Sigmoid colon (tissue), 7 donors: ENCODE data around the gene PRR15. TPM values are rescaled to one million over a fixed set of nuclear protein-coding genes. Genes with fewer than 3 reads are reported as not detected.

Experiments used
- DNase-seq: peaks from one replicate; pipeline ENCODE4 v3.0.0-alpha.2; 2019
- H3K27ac ChIP-seq, 4 donors: fragments of 200-600 bp; sonication (generic); one replicate each; pipeline ENCODE4 v1.5.1; 2016 to 2019; ENCODE audit warnings: mild to moderate bottlenecking in 1 of 4
- H3K27me3 ChIP-seq, 3 donors: fragments of 200-600 bp; sonication (generic); one replicate each; pipeline ENCODE4 v1.5.1; 2019; ENCODE audit warnings: mild to moderate bottlenecking in 1 of 3
- H3K36me3 ChIP-seq, 4 donors: fragments of 200-600 bp; sonication (generic); one replicate each; pipeline ENCODE4 v1.5.1; 2016 to 2019
- H3K4me1 ChIP-seq, 4 donors: fragments of 200-600 bp; sonication (generic); one replicate each; pipeline ENCODE4 v1.5.1; 2017 to 2019
- H3K4me3 ChIP-seq, 4 donors: fragments of 200-600 bp; sonication (generic); one replicate each; pipeline ENCODE4 v1.5.1; 2017 to 2019; ENCODE audit warnings: mild to moderate bottlenecking in 2 of 4, moderate library complexity in 1 of 4
- H3K9me3 ChIP-seq, 4 donors: fragments of 200-600 bp in 3 of 4; sonication (generic) in 3 of 4; one replicate each; pipeline versions ENCODE4 v1.5.1 to v1.6.1; 2013 to 2019
- EP300 ChIP-seq, 4 donors: sonication (generic); formaldehyde crosslinking; IDR thresholded peaks; one replicate each; pipeline ENCODE4 v1.6.1; 2017; ENCODE audit warnings: antibody characterized with exemption in 4 of 4
- POLR2A ChIP-seq, 2 donors: fragments of 450-650 bp; IDR thresholded peaks; one replicate each; pipeline ENCODE4 v1.6.1; 2016; ENCODE audit warnings: antibody characterized with exemption in 2 of 2, mild to moderate bottlenecking in 2 of 2, moderate library complexity in 2 of 2
- POLR2AphosphoS5 ChIP-seq, 4 donors: sonication (generic); formaldehyde crosslinking; IDR thresholded peaks; one replicate each; pipeline ENCODE4 v1.6.1; 2017; ENCODE audit warnings: antibody characterized with exemption in 4 of 4
- WGBS, 2 donors: extraction: QIAGEN DNeasy Blood & Tissue Kit; methylation state at CpG; one replicate each; pipeline ENCODE4 v1.1.7; 2013; 5-methylcytosine and 5-hydroxymethylcytosine counted together
- intact Hi-C: fragments of 100-400 bp; cut with DNase I; formaldehyde crosslinking; loops from one replicate; pipeline ENCODE4 v1.15.1; 2023
- polyA plus RNA-seq, 3 donors: library from polyadenylated mRNA; stranded (reverse); fragments of 200-250 nt; gene quantifications; one replicate each; pipeline ENCODE4 v1.2.3, GENCODE V29; 2013
- total RNA-seq, 4 donors: library from RNA; depleted of rRNA; stranded (reverse); fragments of >200 nt; gene quantifications; one replicate each; pipeline ENCODE4 v1.1.0, GENCODE V29; 2016
- TF ChIP-seq, protein P1 (sequence below), 4 experiments: fragments of 450-650 bp in 3 of 4; fragments of 200-600 bp in 1 of 4; IDR thresholded peaks; one replicate each; pipeline ENCODE4 v1.5.1; 2016 to 2019; ENCODE audit warnings: antibody characterized with exemption in 4 of 4, mild to moderate bottlenecking in 3 of 4, moderate library complexity in 2 of 4
- donor health status: healthy with polysubstance abuse.
- donor health status: Bipolar disorder and iron deficiency.
- donor health status: healthy.

The PRR15 gene
- total and polyA plus RNA-seq, 7 donors = 0.27 to 318 (median 166) TPM; not detected in 3

DNA sequence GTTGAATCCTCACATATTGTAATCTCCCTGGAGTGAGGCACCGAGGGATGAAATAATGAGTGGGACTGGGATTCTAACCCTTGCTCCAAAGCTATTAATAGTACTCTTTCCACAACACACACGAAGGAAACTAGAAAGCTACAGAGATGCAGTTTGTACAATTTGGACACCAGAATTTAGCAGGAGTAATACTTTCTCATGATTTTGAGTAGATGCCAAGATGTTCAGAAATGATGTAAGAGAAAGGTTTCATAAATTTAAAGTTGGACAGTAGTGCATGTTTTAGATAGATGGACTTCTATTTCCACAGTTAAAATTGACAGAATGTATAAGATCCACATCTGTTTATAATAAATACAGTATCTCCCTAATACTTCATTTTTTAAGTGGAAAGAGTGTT lies 46.5 kb downstream of the PRR15 start:
- DNase-seq = no peak
- 22 to 65% methylated on average over 2 of the region's 2 CpGs for WGBS, 2 donors
- H3K9me3 ChIP-seq = no peaks in the 10 kb centered on the region
- no peaks in the 10 kb centered on the region for H3K27me3 ChIP-seq
- no peak for TF ChIP-seq POLR2AphosphoS5 (IDR thresholded peaks at IDR 0.05)
- TF ChIP-seq, protein P1, sequence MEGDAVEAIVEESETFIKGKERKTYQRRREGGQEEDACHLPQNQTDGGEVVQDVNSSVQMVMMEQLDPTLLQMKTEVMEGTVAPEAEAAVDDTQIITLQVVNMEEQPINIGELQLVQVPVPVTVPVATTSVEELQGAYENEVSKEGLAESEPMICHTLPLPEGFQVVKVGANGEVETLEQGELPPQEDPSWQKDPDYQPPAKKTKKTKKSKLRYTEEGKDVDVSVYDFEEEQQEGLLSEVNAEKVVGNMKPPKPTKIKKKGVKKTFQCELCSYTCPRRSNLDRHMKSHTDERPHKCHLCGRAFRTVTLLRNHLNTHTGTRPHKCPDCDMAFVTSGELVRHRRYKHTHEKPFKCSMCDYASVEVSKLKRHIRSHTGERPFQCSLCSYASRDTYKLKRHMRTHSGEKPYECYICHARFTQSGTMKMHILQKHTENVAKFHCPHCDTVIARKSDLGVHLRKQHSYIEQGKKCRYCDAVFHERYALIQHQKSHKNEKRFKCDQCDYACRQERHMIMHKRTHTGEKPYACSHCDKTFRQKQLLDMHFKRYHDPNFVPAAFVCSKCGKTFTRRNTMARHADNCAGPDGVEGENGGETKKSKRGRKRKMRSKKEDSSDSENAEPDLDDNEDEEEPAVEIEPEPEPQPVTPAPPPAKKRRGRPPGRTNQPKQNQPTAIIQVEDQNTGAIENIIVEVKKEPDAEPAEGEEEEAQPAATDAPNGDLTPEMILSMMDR (IDR thresholded peaks at IDR 0.05) = peak in 1 of 4 experiments; percentile 1
- H3K4me1 ChIP-seq = no peaks in the 10 kb centered on the region
- H3K4me3 ChIP-seq = no peak overlapping the region
- H3K36me3 ChIP-seq = no peaks in the 10 kb centered on the region
- intact Hi-C loops = no loop called here
- no peak overlapping the region for H3K27ac ChIP-seq

GRCh38 chr7:29611941-29612544 lies 48.4 kb downstream of the PRR15 start:
- Histone ChIP-seq H3K4me3 (no peak overlapping the region), H3K36me3 (no peaks in the 10 kb centered on the region), H3K9me3 (no peaks in the 10 kb centered on the region), H3K27ac (no peak overlapping the region), H3K4me1 (no peaks in the 10 kb centered on the region), H3K27me3 (no peaks in the 10 kb centered on the region)
- WGBS, 2 donors = 87 to 95% methylated on average over 4 of the region's 4 CpGs
- intact Hi-C loops = no loop called here
- TF ChIP-seq EP300 (IDR thresholded peaks at IDR 0.05) (no peak), POLR2A (IDR thresholded peaks at IDR 0.05) (no peak), POLR2AphosphoS5 (IDR thresholded peaks at IDR 0.05) (no peak)
- TF ChIP-seq, protein P1 (IDR thresholded peaks at IDR 0.05) = no peak
- DNase-seq = no peak

- Histone ChIP-seq H3K27ac (no peak overlapping the region), H3K4me1 (no peaks in the 10 kb centered on the region), H3K36me3 (no peaks in the 10 kb centered on the region), H3K27me3 (no peaks in the 10 kb centered on the region), H3K4me3 (no peak overlapping the region), H3K9me3 (no peaks in the 10 kb centered on the region)
- WGBS, 2 donors = 90 to 92% methylated on average over 2 of the region's 2 CpGs
- intact Hi-C loops = no loop called here
- no peak for DNase-seq
- TF ChIP-seq POLR2A (IDR thresholded peaks at IDR 0.05) (no peak), EP300 (IDR thresholded peaks at IDR 0.05) (no peak), POLR2AphosphoS5 (IDR thresholded peaks at IDR 0.05) (no peak)
- TF ChIP-seq, protein P1 (IDR thresholded peaks at IDR 0.05) = no peak
Observed at GRCh38 chr7:29612596-29612995, 49.0 kb downstream of the PRR15 start.

DNA sequence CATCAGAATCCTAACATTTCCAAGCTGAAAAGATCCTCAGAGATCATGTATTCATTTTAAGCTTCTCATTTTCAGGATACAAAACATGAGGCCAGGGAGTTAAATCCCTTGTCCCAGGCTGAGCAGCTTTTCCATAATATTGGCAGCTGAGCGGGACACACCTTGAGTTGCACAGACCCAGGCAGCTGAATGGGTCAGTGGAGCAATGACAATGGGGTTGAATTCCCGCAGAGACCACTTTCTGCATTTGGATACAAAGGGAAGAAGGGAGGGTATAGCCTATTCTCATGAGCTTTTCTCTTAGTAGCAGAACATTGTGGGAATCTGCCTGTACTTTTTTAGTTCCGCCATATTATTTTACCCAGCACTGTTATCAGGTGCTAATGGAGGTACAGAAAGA lies 49.5 kb downstream of the PRR15 start:
- Histone ChIP-seq H3K27ac (no peak overlapping the region), H3K4me3 (no peak overlapping the region), H3K9me3 (no peaks in the 10 kb centered on the region), H3K36me3 (no peaks in the 10 kb centered on the region), H3K4me1 (no peaks in the 10 kb centered on the region), H3K27me3 (no peaks in the 10 kb centered on the region)
- intact Hi-C loops = no loop called here
- WGBS, 2 donors = 96 to 99% methylated on average over 3 of the region's 3 CpGs
- no peak for TF ChIP-seq POLR2A (IDR thresholded peaks at IDR 0.05)
- DNase-seq = no peak

- H3K27me3 ChIP-seq = no peaks in the 10 kb centered on the region
- H3K36me3 ChIP-seq = no peaks in the 10 kb centered on the region
- no peak overlapping the region for H3K4me3 ChIP-seq
- no peak for TF ChIP-seq POLR2AphosphoS5 (IDR thresholded peaks at IDR 0.05)
- TF ChIP-seq POLR2A (IDR thresholded peaks at IDR 0.05) = no peak
- TF ChIP-seq, protein P1 (IDR thresholded peaks at IDR 0.05) = no peak
- TF ChIP-seq EP300 (IDR thresholded peaks at IDR 0.05) = no peak
- H3K4me1 ChIP-seq = no peaks in the 10 kb centered on the region
- WGBS, 2 donors = 92 to 95% methylated on average over 2 of the region's 2 CpGs
- H3K27ac ChIP-seq = no peak overlapping the region
- H3K9me3 ChIP-seq = no peaks in the 10 kb centered on the region
- DNase-seq = no peak
- intact Hi-C loops = no loop called here
Observed at GRCh38 chr7:29614229-29614628, 50.6 kb downstream of the PRR15 start.

Other genes with a start within 250 kb of the PRR15 start
- gene WIPF3, start 242.7 kb downstream of the PRR15 start, total RNA-seq = 1 to 10 TPM in 1 of 4 donors, under 1 TPM in 3; 0.66 to 4.7 (median 0.76) TPM
- gene WIPF3, start 242.7 kb downstream of the PRR15 start, polyA plus RNA-seq = under 1 TPM; 0.46 to 0.71 (median 0.60) TPM